ENCODE results near the gene SFI1. TPM values are rescaled to one million over a fixed set of nuclear protein-coding genes. Genes with fewer than 3 reads are reported as not detected.

Gene SFI1
- total and polyA plus RNA-seq, 4 donors: 16.7 to 59.6 (median 30.3) TPM

DNA sequence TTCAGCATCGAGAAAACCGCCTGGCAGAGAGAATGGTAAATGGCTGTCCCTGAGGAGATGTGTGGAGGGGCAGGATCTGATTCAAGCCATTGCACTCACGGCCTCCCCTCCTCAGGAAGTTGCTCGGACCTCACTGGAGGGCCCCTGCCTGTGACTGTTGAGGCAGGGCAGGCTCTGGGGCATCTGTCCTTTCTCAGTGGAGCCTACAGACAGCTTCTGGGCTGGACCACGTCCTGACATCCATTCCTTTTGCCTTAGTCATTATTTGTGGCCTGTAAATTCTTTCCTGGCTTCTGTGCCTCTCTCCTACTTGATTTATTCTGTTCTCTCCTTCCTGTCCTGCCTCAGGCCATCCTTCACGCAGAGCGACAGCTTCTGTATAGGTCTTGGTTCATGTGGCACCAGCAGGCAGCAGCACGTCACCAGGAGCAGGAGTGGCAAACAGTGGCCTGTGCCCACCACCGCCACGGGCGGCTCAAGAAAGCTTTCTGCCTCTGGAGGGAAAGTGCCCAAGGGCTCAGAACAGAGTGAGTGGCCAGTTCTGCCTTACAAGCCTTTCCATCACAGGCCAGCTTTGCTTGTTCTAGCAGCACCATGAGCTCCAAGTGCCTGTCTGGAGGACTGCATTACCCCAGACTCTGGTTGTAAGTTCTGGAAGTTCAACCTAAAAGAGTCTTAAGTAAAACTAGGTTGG, 106.1 kb downstream of the SFI1 start:
- no peak for DNase-seq (ENCODE audit: low read depth in 4 of 6, low spot score in 6 of 6)
- Histone ChIP-seq H3K27ac (ENCODE audit: low read depth, low read length) (no peak overlapping the region), H3K4me3 (ENCODE audit: low read depth, low read length) (no peak overlapping the region), H3K9me3 (ENCODE audit: control insufficient read depth, insufficient read depth, low read length) (no peaks in the 10 kb centered on the region), H3K36me3 (ENCODE audit: control insufficient read depth, insufficient read depth, low read length) (peaks cover 45% of the 10 kb centered on the region), H3K4me1 (ENCODE audit: control insufficient read depth, insufficient read depth, low read length) (no peaks in the 10 kb centered on the region), H3K27me3 (ENCODE audit: control insufficient read depth, insufficient read depth, low read length) (no peaks in the 10 kb centered on the region)
- 74% methylated on average over 10 of the region's 11 CpGs for WGBS (ENCODE audit: insufficient coverage)

GRCh38 chr22:31603081-31603525, 106.8 kb downstream of the SFI1 start:
- Histone ChIP-seq H3K4me1 (ENCODE audit: control insufficient read depth, insufficient read depth, low read length) (no peaks in the 10 kb centered on the region), H3K27ac (ENCODE audit: low read depth, low read length) (no peak overlapping the region), H3K4me3 (ENCODE audit: low read depth, low read length) (no peak overlapping the region), H3K9me3 (ENCODE audit: control insufficient read depth, insufficient read depth, low read length) (no peaks in the 10 kb centered on the region), H3K27me3 (ENCODE audit: control insufficient read depth, insufficient read depth, low read length) (no peaks in the 10 kb centered on the region), H3K36me3 (ENCODE audit: control insufficient read depth, insufficient read depth, low read length) (peaks cover 49% of the 10 kb centered on the region)
- no peak for DNase-seq (ENCODE audit: low read depth in 4 of 6, low spot score in 6 of 6)
- 88% methylated on average over 10 of the region's 10 CpGs for WGBS (ENCODE audit: insufficient coverage)

DNA sequence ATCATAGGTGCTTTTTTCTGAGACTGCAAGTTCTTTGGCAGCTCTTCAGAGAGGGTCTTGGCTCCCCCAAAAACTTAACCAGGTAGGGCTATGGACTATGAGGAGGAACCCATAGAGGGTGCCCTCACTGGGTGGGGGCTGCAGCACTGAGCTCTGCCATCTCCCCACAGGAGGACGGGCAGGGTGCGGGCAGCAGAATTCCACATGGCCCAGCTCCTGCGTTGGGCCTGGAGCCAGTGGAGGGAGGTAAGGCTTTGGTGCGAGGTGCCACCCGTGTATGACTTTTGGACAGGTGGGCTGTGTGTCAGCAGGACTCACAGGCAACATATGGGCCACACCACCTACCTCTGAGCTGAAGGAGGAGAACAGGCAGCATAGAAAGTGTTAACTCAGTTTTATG, 107.2 kb downstream of the SFI1 start:
- no peak for DNase-seq (ENCODE audit: low read depth in 4 of 6, low spot score in 6 of 6)
- no peaks in the 10 kb centered on the region for H3K4me1 ChIP-seq (ENCODE audit: control insufficient read depth, insufficient read depth, low read length)
- H3K27me3 ChIP-seq (ENCODE audit: control insufficient read depth, insufficient read depth, low read length): no peaks in the 10 kb centered on the region
- H3K36me3 ChIP-seq (ENCODE audit: control insufficient read depth, insufficient read depth, low read length): peaks cover 49% of the 10 kb centered on the region
- no peak overlapping the region for H3K4me3 ChIP-seq (ENCODE audit: low read depth, low read length)
- WGBS (ENCODE audit: insufficient coverage): 100% methylated on average over 5 of the region's 5 CpGs
- no peak overlapping the region for H3K27ac ChIP-seq (ENCODE audit: low read depth, low read length)
- no peaks in the 10 kb centered on the region for H3K9me3 ChIP-seq (ENCODE audit: control insufficient read depth, insufficient read depth, low read length)

DNA sequence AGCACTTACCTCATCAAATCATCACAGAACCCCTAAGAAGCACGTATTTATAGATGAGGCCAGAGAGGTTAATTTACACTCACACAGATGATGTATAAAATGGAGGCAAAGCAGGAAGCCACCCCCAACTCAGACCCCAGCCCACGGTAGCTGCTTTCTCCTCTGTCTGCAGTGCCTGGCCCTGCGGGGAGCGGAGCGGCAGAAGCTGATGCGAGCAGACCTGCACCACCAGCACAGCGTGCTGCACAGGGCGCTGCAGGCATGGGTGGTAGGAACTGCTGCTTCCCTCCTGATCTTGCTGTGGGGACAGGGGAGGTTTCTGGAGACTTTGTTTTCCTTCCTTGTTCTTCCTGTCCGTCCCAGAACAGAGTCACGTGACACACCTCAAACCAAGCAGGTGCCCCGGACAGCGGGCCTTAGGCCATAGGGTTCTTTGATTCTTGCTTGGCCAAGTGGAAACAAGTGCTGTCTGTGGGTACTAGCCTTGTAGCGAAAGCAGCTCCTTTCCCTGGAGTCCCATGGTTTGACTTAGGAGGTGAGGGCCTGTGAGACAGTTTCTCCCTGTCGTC, 107.9 kb downstream of the SFI1 start:
- no peak overlapping the region for H3K27ac ChIP-seq (ENCODE audit: low read depth, low read length)
- H3K4me3 ChIP-seq (ENCODE audit: low read depth, low read length): no peak overlapping the region
- H3K36me3 ChIP-seq (ENCODE audit: control insufficient read depth, insufficient read depth, low read length): peaks cover 49% of the 10 kb centered on the region
- no peak for DNase-seq (ENCODE audit: low read depth in 4 of 6, low spot score in 6 of 6)
- H3K27me3 ChIP-seq (ENCODE audit: control insufficient read depth, insufficient read depth, low read length): no peaks in the 10 kb centered on the region
- 91% methylated on average over 12 of the region's 14 CpGs for WGBS (ENCODE audit: insufficient coverage)
- no peaks in the 10 kb centered on the region for H3K4me1 ChIP-seq (ENCODE audit: control insufficient read depth, insufficient read depth, low read length)
- no peaks in the 10 kb centered on the region for H3K9me3 ChIP-seq (ENCODE audit: control insufficient read depth, insufficient read depth, low read length)

GRCh38 chr22:31604746-31605705, 108.7 kb downstream of the SFI1 start:
- Histone ChIP-seq H3K27ac (ENCODE audit: low read depth, low read length) (no peak overlapping the region), H3K27me3 (ENCODE audit: control insufficient read depth, insufficient read depth, low read length) (no peaks in the 10 kb centered on the region), H3K4me1 (ENCODE audit: control insufficient read depth, insufficient read depth, low read length) (no peaks in the 10 kb centered on the region), H3K4me3 (ENCODE audit: low read depth, low read length) (no peak overlapping the region), H3K9me3 (ENCODE audit: control insufficient read depth, insufficient read depth, low read length) (no peaks in the 10 kb centered on the region), H3K36me3 (ENCODE audit: control insufficient read depth, insufficient read depth, low read length) (peaks cover 56% of the 10 kb centered on the region)
- no peak for DNase-seq (ENCODE audit: low read depth in 4 of 6, low spot score in 6 of 6)
- 87% methylated on average over 17 of the region's 17 CpGs for WGBS (ENCODE audit: insufficient coverage)

GRCh38 chr22:31605851-31606585, 109.7 kb downstream of the SFI1 start:
- Histone ChIP-seq H3K4me3 (ENCODE audit: low read depth, low read length) (no peak overlapping the region), H3K9me3 (ENCODE audit: control insufficient read depth, insufficient read depth, low read length) (no peaks in the 10 kb centered on the region), H3K36me3 (ENCODE audit: control insufficient read depth, insufficient read depth, low read length) (peaks cover 60% of the 10 kb centered on the region), H3K27me3 (ENCODE audit: control insufficient read depth, insufficient read depth, low read length) (no peaks in the 10 kb centered on the region), H3K4me1 (ENCODE audit: control insufficient read depth, insufficient read depth, low read length) (no peaks in the 10 kb centered on the region), H3K27ac (ENCODE audit: low read depth, low read length) (no peak overlapping the region)
- WGBS (ENCODE audit: insufficient coverage): 100% methylated on average over 3 of the region's 9 CpGs
- DNase-seq (ENCODE audit: low read depth in 4 of 6, low spot score in 6 of 6): no peak

DNA sequence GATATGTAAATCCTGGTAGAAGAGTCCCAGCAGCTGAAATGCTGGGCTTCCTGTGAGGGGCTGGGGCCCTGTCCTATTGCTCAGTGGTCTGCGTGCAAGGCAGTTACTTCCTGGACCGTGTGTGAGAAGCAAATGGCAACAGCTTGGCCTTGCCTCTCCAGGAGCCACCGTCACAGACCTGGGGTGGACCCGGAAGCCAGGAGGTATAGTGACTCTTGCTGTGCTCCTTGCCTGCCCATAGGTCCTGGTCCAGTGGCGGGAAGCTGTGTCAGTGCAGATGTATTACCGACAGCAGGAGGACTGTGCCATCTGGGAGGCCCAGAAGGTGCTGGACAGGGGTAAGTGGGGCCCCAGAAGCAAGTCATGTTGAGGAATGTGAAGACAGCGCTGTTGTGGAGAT, 111.4 kb downstream of the SFI1 start:
- Histone ChIP-seq H3K27ac (ENCODE audit: low read depth, low read length) (no peak overlapping the region), H3K4me3 (ENCODE audit: low read depth, low read length) (no peak overlapping the region), H3K9me3 (ENCODE audit: control insufficient read depth, insufficient read depth, low read length) (no peaks in the 10 kb centered on the region), H3K36me3 (ENCODE audit: control insufficient read depth, insufficient read depth, low read length) (peaks cover 62% of the 10 kb centered on the region), H3K4me1 (ENCODE audit: control insufficient read depth, insufficient read depth, low read length) (no peaks in the 10 kb centered on the region), H3K27me3 (ENCODE audit: control insufficient read depth, insufficient read depth, low read length) (no peaks in the 10 kb centered on the region)
- DNase-seq (ENCODE audit: low read depth in 4 of 6, low spot score in 6 of 6): no peak
- WGBS (ENCODE audit: insufficient coverage): 92% methylated on average over 6 of the region's 7 CpGs

GRCh38 chr22:31609716-31610115, 113.4 kb downstream of the SFI1 start:
- Histone ChIP-seq H3K36me3 (ENCODE audit: control insufficient read depth, insufficient read depth, low read length) (peaks cover 63% of the 10 kb centered on the region), H3K9me3 (ENCODE audit: control insufficient read depth, insufficient read depth, low read length) (no peaks in the 10 kb centered on the region), H3K27ac (ENCODE audit: low read depth, low read length) (no peak overlapping the region), H3K4me1 (ENCODE audit: control insufficient read depth, insufficient read depth, low read length) (peaks cover 1% of the 10 kb centered on the region), H3K27me3 (ENCODE audit: control insufficient read depth, insufficient read depth, low read length) (no peaks in the 10 kb centered on the region), H3K4me3 (ENCODE audit: low read depth, low read length) (no peak overlapping the region)
- DNase-seq (ENCODE audit: low read depth in 4 of 6, low spot score in 6 of 6): no peak
- 97% methylated on average over 10 of the region's 10 CpGs for WGBS (ENCODE audit: insufficient coverage)

- Histone ChIP-seq H3K36me3 (ENCODE audit: control insufficient read depth, insufficient read depth, low read length) (peaks cover 66% of the 10 kb centered on the region), H3K4me3 (ENCODE audit: low read depth, low read length) (no peak overlapping the region), H3K27me3 (ENCODE audit: control insufficient read depth, insufficient read depth, low read length) (no peaks in the 10 kb centered on the region), H3K27ac (ENCODE audit: low read depth, low read length) (no peak overlapping the region), H3K9me3 (ENCODE audit: control insufficient read depth, insufficient read depth, low read length) (no peaks in the 10 kb centered on the region), H3K4me1 (ENCODE audit: control insufficient read depth, insufficient read depth, low read length) (peaks cover 6% of the 10 kb centered on the region)
- 93% methylated on average over 5 of the region's 6 CpGs for WGBS (ENCODE audit: insufficient coverage)
- DNase-seq (ENCODE audit: low read depth in 4 of 6, low spot score in 6 of 6): no peak
These were observed 114.3 kb downstream of the SFI1 start for GRCh38 chr22:31610611-31611010.
